GM21825 (cell line): ENCODE data around the gene GPR107.

Experiments used
- ATAC-seq: cut with Tn5 transposase; IDR thresholded peaks from one replicate; pipeline ENCODE4 v1.9.1; 2021; ENCODE audit warnings: mild to moderate bottlenecking, moderate library complexity; ENCODE audit not compliant: unreplicated experiment

Gene GPR107

DNA sequence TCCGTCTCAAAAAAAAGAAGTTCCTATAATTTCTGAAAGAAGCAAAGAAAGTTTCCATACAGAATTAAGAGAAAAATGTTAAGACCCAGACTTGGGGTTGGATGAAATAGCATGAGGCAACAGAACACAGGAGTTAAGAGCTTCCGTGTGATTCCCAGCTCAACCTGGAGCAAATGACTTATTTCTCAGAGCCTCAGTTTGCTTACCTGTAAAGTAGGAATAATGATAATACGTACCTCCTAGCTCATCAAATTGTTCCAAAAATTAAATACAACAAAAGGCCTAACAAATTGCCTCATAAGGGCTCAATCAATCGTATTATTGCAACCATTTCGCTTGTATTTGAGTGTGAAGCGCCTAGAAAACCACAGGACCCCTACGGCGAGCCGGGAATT is 600 bp upstream of the GPR107 start:
- no peak for ATAC-seq

DNA sequence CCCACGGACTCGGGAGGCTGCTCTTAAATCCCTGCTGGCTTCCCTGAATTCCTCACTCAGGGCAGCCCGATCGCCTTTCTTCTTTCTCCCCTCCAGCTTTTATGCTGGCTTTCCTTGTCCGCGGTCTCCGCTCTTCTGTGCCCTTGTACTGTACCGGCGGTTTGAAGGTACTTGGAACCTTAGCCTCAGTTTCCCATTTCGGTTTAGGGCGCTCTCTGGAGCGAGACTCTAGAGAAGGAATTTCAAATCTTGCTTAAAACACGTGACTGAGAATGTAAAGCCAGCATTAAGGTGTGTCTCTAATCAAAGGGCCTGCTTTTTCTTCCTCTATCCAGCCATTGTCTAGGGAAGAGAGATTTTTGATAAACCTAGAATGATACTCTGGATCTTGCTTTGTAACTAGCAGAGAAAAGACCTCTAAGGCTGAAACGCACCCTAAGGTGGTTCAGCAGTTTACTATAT is 650 bp downstream of the GPR107 start:
- ATAC-seq: no peak

DNA sequence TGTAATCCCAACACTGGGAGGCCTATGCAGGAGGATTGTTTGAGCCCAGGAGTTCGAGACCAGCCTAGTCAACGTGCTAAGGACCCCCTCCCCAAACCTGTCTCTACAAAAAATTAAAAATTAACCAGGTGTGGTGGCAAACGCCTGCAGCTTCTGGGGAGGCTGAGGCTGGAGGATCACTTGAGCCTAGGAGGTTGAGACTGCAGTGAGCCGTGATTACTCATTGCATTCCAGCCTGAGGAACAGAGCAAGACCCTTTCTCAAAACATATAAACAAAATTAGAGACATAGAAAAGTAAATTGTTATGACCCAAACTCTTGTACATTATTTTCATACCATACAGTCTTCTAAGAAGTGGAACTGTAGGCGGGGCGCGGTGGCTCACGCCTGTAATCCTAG is 1.1 kb downstream of the GPR107 start:
- no peak for ATAC-seq

DNA sequence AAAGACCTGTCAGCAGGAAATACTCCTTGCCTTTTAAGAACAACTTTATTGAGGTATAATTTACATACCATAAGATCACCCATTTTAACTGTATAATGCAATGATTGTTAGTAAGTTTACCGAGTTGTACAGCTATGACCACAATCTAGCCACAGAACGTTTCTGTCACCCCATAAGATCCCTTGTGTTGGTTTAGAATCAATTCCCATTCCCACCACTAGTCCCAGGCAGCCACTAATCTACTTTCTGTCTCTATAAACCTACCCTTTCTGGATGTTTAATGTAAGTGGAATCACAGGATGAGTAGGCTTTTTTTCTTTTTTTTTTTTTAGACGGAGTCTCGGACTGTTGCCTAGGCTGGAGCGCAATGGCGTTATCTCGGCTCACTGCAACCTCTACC is 4.4 kb downstream of the GPR107 start:
- ATAC-seq: no peak

DNA sequence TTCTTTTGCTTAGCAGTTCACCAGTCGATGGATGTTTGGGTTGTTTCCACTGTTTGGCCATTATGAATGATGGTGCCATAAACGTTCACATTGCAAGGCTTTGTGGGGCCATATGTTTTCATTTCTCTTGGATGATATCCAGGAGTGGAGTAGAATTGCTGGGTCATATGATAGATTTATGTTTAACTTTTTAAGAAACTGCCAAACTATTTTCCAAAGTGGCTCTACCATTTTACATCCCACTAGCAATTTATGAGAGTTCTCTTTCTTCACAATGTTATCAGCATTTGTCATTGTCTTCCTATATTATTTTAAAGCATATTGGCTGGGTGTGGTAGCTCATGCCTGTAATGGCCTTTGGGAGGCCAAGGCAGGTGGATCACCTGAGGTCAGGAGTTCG is 5.2 kb downstream of the GPR107 start:
- no peak for ATAC-seq

DNA sequence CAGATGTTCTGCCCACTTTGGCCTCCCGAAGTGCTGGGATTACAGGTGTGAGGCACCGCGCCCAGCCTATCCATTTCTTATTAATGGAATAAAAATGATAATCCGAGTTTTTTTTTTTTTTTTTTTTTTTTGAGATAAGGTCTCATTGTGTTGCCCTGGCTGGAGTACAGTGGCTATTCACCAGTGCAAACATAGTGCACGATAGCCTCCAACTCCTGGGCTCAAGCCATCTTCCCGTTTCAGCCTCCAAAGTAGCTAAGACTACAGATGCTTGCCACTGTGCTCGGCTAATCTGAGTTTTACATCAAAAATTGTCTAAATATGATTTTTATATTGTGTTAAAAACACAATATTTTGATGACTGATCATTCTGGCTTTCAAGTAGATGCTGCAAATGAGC is 6.6 kb downstream of the GPR107 start:
- ATAC-seq: no peak

DNA sequence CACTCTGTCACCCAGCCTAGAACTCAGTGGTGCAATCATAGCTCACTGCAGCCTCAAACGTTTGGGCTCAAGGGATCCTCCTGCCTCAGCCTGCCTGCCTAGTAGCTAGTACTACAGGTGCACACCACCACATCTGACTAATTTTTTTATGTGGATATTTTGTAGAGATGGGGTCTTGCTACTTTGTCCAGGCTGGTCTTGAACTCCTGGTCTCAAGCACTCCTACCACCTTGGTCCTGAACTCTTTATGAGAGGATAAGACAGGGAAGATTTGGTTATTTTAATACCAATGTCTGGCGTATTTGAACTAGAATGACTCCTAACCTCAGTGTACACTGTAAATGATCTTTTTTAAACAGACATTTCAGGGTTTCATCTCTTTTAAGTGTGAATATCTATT is 9.0 kb downstream of the GPR107 start:
- no peak for ATAC-seq

DNA sequence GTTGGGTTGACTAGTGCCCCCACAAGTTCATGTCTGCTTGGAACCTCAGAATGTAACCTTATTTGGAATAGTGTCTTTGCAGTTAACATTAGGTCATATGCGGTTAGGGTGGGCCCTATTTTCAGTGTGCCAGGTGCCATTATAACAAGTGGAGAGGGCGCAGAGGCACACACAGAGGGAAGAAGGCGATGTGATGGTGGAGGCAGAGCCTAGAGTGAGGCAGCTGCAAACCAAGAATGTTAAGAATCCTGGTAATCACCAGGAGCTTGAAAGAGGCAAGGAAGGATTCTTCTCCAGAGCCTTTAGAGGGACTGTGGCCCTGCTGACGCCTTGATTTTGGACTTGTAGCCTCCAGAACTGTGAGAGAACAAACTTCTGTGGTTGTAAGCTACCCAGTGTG is 10.9 kb downstream of the GPR107 start:
- ATAC-seq: no peak

DNA sequence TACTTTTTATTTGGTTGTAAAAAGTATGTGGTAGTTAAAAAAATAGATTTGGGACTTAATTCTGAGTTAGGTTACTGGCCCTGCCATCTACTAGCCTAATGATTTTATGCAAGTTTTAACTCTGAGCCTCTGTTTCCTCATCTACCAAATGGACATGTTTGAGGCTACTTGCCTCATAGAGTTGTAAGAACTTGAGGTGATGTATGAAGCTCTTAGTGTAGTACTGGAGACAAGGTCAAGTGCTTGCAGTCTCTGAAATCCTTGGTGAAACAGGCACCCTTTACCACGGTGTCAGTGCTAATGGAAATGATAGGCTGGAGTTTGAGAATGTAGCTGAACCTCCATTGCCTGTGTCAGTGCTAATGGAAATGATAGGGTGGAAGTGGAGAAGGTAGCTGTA is 15.3 kb downstream of the GPR107 start:
- ATAC-seq: no peak

DNA sequence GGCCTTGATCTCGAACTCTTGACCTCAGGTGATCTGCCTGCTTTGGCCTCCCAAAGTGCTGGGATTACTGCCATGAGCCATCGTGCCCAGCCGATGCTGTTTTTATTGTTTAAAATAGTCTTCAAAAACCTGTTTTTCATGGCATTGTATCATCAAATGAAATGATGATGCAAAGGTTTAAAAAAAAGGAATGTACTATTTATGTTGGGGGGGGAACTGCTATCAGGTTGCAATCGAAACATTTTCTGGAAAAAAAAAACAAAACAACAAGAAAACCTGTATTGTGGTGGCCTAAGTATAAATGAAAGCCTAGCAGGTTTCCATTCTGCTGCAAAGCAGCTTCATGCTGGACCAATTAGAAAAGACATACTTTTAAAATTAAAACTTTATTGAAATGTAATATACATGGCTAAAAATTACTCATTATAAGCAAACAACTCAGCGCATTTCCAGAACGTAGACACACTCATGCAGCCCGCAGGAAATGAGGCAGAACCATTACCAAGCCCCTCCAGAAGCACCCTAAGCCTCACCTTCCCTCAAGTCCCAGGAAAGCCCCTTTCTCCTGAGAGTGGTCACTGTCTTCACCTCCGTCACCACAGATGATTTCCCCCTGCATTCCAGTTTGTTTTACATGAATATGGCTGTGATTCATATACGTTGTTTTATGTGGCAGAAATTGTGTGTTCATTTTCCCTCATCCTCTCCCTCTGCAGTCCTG is 19.0 kb downstream of the GPR107 start:
- no peak for ATAC-seq

DNA sequence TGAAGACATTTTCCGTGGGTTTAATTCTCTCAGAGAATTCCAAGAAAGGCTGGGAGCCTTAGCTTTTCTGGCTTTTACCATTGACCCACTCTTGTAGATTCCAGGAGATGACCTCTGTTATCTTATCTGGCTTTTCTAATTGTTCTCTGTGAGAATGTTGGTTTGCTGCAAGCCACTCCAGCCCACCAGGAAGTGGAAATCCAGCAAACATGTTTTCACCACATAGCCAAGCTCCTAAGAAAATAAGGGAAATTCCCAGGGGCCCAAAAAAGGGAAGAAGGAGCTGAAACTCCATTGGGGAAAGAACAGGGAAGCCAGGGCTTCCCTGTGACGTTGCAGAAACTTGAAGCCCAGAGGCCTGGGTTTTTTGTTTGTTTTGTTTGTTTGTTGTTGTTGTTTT is 19.7 kb downstream of the GPR107 start:
- no peak for ATAC-seq

DNA sequence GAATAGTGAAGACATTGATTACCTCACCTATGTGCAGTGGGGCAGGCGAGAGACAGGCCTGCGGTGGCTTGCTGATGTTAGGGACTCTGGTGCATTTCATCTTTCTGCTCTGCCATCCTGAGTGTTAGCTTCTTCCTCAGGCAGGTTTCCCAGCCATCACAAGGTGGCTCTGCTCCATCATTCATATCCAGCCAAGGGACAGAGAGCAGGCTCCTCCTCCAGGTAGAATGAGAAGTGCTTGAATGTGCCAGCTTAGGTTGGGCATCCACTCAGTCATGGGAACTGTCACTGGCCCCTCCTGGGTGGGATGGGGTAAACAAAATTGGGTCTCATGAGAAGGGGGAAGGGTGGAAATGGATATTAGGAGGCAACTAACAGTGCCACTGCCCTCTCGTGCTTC is 24.8 kb downstream of the GPR107 start:
- ATAC-seq: no peak

DNA sequence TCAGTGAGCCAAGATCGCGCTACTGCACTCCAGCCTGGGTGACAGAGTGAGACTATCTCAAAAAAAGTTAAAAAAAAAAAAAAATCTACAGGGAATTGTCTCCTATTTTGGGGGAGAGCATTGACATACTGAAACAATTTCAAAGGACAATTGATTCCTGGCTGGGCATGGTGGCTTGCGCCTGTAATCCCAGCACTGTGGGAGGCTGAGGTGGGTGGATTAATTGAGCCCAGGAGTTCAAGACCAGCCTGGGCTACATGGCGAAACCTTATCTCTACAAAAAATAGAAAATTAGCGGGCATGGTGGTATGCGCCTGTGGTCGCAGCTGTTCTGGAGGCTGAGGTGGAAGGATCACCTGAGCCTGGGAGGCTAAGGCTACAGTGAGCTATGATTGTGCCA is 30.6 kb downstream of the GPR107 start:
- no peak for ATAC-seq

DNA sequence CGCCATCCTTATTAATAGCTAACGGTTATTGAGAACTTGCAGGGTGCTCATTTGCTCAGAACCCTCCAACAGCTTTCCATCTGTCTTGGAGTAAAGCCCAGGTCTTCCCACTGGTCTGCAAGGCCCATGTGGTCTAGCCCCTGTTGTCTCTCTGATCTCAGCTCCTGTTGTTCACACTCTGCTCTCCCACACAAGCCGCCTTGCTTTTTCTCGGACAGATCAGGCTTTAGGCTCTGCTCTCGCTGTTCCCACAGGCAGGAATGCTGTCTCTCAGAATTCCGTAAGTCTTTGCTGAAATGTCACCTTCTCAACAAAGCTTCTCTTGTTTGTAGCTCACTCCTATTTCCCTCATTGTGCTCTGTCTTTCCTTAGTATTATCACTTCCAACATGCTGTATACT is 34.3 kb downstream of the GPR107 start:
- ATAC-seq: no peak

DNA sequence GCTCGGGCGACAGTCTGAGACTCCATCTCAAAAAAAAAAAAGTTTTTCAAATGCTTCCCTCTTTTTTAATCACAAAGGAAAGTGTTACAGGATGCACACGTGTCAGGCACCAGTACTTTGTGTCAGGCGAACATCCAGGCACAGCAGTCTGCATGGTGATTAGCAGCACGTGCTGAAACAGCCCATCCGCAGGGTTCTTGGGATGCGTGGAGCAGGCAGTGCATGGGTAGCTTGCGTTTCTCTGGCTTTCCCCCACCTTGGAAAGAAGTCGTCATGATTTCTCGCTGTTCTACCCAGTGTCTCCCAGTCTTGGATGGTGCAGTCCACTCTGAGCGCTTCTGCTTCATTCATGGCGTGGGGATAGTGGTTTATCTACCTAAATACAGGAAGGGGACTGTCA is 35.4 kb downstream of the GPR107 start:
- no peak for ATAC-seq

DNA sequence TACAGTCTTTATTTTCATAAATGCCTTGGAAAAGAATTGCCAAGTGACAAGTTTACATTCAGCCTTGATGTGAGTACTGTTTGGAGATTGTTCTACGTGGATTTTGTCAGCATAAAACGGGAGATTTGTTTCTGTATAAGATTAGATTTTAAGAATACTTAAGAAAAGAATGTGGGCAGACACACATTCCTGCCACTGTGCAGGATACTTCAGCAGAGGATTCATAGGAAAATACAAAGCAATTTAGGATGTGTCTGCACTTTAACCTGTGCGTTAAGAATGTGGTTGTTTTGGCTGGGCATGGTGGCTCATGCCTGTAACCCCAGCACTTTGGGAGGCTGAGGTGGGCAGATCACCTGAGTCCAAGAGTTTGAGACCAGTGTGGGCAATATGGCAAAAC is 37.2 kb downstream of the GPR107 start:
- no peak for ATAC-seq

DNA sequence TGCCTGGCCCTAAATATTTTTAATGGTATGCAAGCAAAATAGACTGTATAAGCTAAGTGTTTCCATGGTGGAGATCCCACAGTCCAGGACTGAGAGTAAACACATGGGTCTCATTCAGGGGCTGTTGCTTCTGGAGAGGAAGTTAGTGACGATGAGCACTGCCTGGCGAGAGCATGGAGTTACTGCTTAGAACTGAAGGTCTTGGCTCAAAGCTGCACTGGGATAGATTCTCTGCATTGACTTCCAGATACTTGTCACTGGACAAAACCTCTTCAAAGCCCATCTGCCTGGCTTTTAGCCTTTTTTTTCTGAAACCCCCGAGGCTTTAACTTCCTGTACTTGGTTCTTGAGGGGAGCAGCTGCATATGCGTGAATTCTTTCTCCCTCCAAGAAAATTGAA is 39.2 kb downstream of the GPR107 start:
- ATAC-seq: no peak

DNA sequence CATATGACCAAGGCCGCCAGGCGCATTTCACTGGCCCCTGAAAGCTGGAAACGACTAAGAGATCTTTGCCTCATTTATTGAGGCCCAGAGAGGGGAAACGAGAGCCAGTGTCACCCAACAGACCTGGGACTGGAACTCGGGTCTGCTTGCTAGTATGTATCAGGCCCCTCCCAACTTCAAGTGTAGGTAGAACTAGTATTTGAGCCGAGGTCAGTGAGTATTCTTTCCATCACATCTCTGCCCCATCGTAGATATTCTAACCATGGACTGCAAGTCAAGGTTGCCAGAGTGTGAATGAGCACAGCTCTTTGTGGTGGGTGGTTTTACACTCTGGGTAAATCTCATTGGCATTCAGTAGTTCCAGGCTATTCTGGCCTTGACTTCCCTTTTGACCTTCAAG is 42.2 kb downstream of the GPR107 start:
- ATAC-seq: no peak

DNA sequence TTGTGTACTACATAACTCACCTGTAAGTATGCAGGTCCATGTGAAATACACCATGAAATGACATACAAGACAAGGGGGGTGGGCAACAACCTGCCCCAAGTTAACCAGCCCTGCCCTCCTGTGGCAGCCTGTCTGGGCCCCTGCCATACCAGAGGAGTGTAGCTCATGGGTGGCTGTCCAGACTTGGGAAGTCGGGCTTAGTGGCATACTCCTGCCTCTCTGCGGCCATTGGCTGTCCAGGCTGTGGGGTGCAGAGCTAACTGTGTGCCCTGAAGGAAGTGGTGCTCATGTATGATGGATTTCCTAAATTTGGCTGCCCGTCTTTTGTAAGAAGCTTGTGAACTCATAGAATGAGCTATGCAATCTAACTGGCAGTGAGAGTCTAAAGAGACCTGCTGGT is 47.0 kb downstream of the GPR107 start:
- ATAC-seq: no peak

DNA sequence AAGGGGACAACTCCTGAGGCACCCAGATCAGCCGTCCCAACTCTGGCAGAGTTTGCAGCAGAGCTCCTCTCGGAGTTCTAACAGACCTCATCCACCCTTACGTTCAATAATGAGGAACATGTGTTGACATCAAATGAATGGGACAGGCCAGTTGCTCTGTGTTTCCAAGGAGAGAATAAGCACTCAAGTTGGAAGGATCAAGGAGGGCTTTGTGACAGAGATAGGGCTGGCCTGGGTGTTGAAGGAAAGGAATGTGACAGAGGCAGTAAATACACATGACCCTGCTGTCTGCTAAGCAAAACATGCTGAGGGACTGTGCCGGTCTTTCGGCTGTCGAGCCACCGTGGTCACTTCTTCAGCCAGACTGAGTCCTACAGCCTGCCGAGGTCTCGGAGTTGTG is 48.2 kb downstream of the GPR107 start:
- no peak for ATAC-seq

DNA sequence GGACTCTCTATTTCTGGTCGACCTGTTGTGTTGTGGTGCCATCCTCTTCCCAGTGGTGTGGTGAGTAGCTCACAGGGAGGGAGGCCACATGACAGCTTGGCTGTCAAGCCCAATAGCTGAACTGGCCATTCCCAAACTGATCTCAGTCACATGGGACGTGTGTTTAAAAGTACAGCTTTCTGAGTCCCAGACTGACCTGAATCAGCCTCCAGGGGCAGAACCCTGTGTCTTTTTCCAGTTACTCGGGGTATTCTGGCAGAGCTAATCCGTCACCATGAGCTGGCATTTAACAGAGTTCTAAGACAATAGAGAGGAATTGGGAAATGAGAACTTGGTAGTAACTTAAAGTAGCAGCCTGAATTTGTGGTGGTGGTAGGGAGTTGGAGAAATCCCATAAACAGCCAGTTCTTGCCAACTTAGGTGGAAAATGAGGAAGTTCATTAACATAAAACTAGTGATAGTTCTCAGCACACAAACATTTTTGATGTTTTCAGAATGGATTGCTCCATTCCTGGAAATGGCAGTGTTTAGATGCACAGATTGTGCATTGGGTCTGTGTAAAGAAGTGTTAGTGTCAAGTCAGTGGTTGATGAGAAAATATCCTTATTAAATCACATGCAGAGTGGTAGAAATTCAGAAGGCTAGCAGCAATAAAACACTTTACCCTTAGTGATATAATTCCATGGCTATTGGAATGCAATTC is 50.9 kb downstream of the GPR107 start:
- ATAC-seq: no peak

DNA sequence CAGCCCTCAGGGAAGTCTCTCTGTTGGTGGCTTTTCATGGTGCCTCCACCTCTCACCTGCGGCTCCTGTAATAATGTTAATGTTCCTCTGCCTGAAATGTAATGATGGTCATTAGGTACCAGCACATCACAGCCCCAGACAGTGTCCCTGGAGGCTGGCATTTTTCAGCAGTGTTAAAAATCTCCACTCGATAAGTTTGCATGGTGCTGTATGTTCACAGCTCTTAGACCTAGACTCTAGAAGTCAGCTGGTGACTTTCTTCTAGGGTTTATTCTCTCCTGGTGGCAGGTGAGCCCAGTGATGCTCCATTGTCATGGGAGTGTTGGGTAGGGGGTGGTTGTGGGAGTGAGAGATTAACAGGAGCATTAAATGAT is 53.1 kb downstream of the GPR107 start:
- no peak for ATAC-seq
